Suprapubic skin (tissue), 4 donors: ENCODE data around the gene METTL16.

Experiments
- CTCF ChIP-seq, 2 donors: fragments of 200-600 bp in 1 of 2; fragments of 450-650 bp in 1 of 2; sonication (generic) in 1 of 2; IDR thresholded peaks; one replicate each; pipeline ENCODE4 v1.5.1; 2016 to 2019; ENCODE audit warnings: antibody characterized with exemption in 2 of 2, mild to moderate bottlenecking in 1 of 2, moderate library complexity in 1 of 2
- EP300 ChIP-seq: sonication (generic); formaldehyde crosslinking; IDR thresholded peaks from one replicate; pipeline ENCODE4 v1.6.1; 2017; ENCODE audit warnings: antibody characterized with exemption
- POLR2A ChIP-seq, 2 donors: fragments of 450-650 bp; IDR thresholded peaks; one replicate each; pipeline ENCODE4 v1.6.1; 2017; ENCODE audit warnings: antibody characterized with exemption in 2 of 2, mild to moderate bottlenecking in 2 of 2, moderate library complexity in 2 of 2
- POLR2AphosphoS5 ChIP-seq, 3 donors: sonication (generic); formaldehyde crosslinking; IDR thresholded peaks; one replicate each; pipeline ENCODE4 v1.6.1; 2017; ENCODE audit warnings: antibody characterized with exemption in 3 of 3

GRCh38 chr17:2395258-2396181 is 116.2 kb downstream of the METTL16 start:
- TF ChIP-seq CTCF (IDR thresholded peaks at IDR 0.05) (no peak), POLR2A (IDR thresholded peaks at IDR 0.05) (no peak), EP300 (no peak), POLR2AphosphoS5 (IDR thresholded peaks at IDR 0.05) (no peak)
